Measurements from ENCODE around the gene RABIF.

RABIF gene

GRCh38 chr1:202871367-202871766 is 17.6 kb downstream of the RABIF start:
- no peak for DNase-seq

- no peak for DNase-seq
Observed at GRCh38 chr1:202862679-202863560, 26.0 kb downstream of the RABIF start.

- DNase-seq: peak in 1 of 4 experiments; percentile 4
Observed at GRCh38 chr1:202861420-202862132, 27.4 kb downstream of the RABIF start.

- DNase-seq: peak in 1 of 4 experiments; percentile 5
Observed at GRCh38 chr1:202860744-202861419, 28.1 kb downstream of the RABIF start.

- DNase-seq: no peak
Observed at GRCh38 chr1:202858789-202859414, 30.0 kb downstream of the RABIF start.

GRCh38 chr1:202858331-202858730 is 30.6 kb downstream of the RABIF start:
- DNase-seq: no peak

GRCh38 chr1:202857136-202857610 is 31.8 kb downstream of the RABIF start:
- no peak for DNase-seq

- no peak for DNase-seq
Observed at GRCh38 chr1:202856014-202856413, 32.9 kb downstream of the RABIF start.

- DNase-seq: no peak
Observed at GRCh38 chr1:202854787-202855186, 34.2 kb downstream of the RABIF start.

- DNase-seq: peak in 1 of 4 experiments; percentile 2
Observed at GRCh38 chr1:202852163-202852904, 36.6 kb downstream of the RABIF start.

DNA sequence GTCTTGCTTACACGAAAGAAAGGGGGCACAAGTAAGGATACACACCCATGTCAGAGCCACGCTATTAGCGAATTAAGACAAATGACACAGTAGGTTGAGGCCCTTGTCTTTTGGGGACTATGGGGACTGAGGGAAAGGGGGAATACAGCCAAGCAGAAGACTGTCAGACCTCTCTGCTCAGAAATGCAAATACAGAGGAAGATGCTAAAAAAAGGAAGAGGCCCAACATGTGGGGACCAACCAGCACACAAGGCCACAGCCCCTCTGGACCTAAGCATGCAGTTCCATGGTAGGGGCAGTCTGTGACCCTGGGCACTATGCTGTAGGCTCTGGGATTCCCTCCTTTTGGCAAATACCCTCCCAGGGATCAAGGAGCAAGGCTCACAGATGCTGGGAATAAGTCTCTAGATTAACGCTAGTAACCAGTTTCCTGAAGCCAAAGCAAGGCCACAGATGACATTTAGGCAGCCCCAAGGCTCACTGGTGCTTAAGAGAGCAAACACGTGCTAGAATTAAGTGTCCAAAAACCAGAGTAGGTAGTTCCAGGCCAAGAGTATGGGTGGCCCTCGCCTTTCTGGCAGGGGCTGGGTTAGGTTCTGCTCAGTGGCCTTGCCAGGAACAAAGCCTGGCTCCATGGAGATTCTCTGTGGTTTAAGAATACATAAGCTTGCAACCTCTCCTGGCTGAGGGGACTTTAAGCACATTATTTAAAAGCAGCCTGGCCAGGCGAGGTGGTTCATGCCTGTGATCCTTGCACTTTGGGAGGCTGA is 38.2 kb downstream of the RABIF start:
- DNase-seq: no peak

GRCh38 chr1:202848191-202848542 is 40.8 kb downstream of the RABIF start:
- no peak for DNase-seq

DNA sequence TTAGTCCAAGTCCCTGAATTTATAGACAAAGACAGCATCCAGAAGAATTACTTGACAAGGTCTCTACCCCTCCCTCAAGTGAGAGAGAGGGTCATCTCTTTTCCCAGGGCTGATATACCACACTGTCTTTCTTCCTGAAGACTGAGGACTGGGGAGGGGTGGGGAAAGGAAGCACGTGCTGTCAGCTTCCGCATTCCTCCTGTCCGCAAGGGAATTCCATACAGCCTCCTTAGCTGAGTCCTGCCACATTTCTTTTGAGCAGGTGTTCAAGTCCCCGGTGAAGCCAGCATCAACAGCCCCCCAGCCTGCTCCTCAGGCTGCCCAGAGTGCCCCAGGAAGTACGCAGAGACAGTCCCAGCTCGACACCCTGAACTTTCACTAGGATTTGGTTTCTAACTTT is 44.0 kb downstream of the RABIF start:
- no peak for DNase-seq

DNA sequence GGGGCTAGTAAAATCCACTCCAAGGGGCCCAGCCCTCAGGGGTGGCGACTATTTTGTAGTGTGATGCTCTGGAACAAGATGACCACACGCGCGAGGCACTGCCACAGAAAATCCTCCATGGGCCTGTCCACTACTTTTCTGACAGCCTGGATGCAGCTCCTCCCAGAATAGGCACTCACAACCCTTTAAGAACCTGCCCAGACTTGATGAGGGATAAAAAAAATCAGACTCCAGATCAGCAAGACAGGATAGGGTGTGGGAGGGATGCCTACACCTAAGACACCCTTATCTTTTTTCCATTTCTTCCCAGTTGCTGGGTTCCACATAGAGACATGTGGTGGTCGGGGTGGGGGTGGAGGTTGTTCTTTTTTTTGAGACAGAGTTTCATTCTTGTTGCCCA is 44.7 kb downstream of the RABIF start:
- no peak for DNase-seq

- no peak for DNase-seq
Observed at GRCh38 chr1:202843081-202843480, 45.9 kb downstream of the RABIF start.

- no peak for DNase-seq
Observed at GRCh38 chr1:202837746-202838262, 51.1 kb downstream of the RABIF start.

- no peak for DNase-seq
Observed at GRCh38 chr1:202836623-202837403, 52.1 kb downstream of the RABIF start.

- no peak for DNase-seq
Observed at GRCh38 chr1:202835548-202836072, 53.3 kb downstream of the RABIF start.

DNA sequence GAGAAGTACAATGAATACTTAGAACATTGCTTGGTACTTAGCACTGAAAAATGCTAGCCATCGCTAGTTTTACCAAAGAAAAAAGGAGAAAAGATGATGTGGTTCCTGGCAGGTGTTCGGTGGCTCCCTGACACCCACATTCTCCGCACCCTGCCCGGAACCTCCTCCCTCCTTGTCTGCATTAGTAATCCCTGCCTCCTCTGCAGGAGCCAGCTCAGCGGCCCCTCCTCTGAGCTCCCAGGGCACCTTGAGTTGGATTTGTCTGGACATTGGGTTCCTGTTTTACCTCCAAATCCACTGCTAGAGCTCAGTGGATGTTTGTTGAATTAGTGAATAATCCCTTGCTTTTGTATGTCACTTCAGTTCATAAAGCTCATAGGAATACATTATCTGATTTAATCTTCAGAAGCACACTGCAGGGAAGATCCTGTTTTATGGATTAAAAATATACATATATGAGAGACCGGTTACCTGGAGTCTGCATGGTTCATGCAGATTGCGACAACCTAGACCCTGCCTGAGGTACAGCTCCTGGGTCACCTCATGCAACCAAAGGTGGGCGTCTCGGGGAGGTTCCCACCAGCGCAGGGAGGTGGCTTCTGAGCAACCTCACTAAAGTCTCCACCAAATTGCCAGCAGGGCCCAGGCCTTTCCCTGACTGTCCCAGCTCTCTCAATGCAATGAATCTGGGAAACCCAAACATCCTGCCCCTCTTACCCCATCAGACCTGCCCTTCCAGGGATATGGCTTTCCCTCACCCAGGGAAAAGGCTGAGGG is 54.0 kb downstream of the RABIF start:
- no peak for DNase-seq
